Thoracic aorta (tissue), 2 donors: Measurements from ENCODE around the gene BHLHE41. TPM values are rescaled to one million over a fixed set of nuclear protein-coding genes. Genes with fewer than 3 reads are reported as not detected.

Experiments used
- ATAC-seq: fragments of 150-250 bp; one replicate; pipeline ENCODE4 v1.8.0; 2017; ENCODE audit warnings: low read depth; ENCODE audit not compliant: insufficient number of reproducible peaks, low FRiP score
- DNase-seq: peaks from one replicate; pipeline ENCODE4 v3.0.0-alpha.2; 2020; ENCODE audit warnings: low spot score
- H3K27ac ChIP-seq, 2 donors: fragments of 200-600 bp; sonication (generic); 1 replicate in 1 of 2; 2 replicates in 1 of 2; pipeline ENCODE4 v1.5.1; 2016; ENCODE audit warnings: mild to moderate bottlenecking in 2 of 2, moderate library complexity in 2 of 2
- H3K27me3 ChIP-seq: fragments of 200-600 bp; sonication (generic); replicated peaks from 2 replicates; pipeline ENCODE4 v1.6.0; 2016; ENCODE audit warnings: mild to moderate bottlenecking; ENCODE audit not compliant: insufficient read depth
- H3K36me3 ChIP-seq: fragments of 200-600 bp; sonication (generic); one replicate; pipeline ENCODE4 v1.5.1; 2016
- H3K4me1 ChIP-seq, 2 donors: fragments of 200-600 bp; sonication (generic); 1 replicate in 1 of 2; 2 replicates in 1 of 2; pipeline versions ENCODE4 v1.5.1 to v1.6.0; 2016; ENCODE audit warnings: low read depth in 2 of 2, mild to moderate bottlenecking in 1 of 2; ENCODE audit not compliant: control insufficient read depth in 1 of 2
- H3K4me3 ChIP-seq: fragments of 200-600 bp; sonication (generic); 2 replicates; pipeline ENCODE4 v1.5.1; 2016; ENCODE audit warnings: mild to moderate bottlenecking
- H3K9me3 ChIP-seq: fragments of 200-600 bp; sonication (generic); 2 replicates; pipeline ENCODE4 v1.5.1; 2016
- CTCF ChIP-seq: fragments of 200-600 bp; sonication (generic); IDR thresholded peaks from one replicate; pipeline ENCODE4 v1.5.1; 2019; ENCODE audit warnings: antibody characterized with exemption
- total RNA-seq, 2 donors: library from RNA; depleted of rRNA; stranded (reverse); fragments of >200 nt; gene quantifications; one replicate each; pipeline versions ENCODE4 v1.1.0 to v1.2.3, GENCODE V29; 2016

The BHLHE41 gene
- total RNA-seq, 2 donors from 2014 or later: 7.5 to 29.8 TPM

GRCh38 chr12:26120561-26121274 lies 4.1 kb downstream of the BHLHE41 start:
- H3K4me3 ChIP-seq: peak overlapping the region; percentile 91
- no peak for TF ChIP-seq CTCF
- H3K27me3 ChIP-seq: no peaks in the 10 kb centered on the region
- no peak for DNase-seq
- ATAC-seq: no peak
- no peaks in the 10 kb centered on the region for H3K9me3 ChIP-seq
- H3K27ac ChIP-seq: peak overlapping the region; percentile 95 to 99
- H3K36me3 ChIP-seq: no peaks in the 10 kb centered on the region
- peaks cover 3 to 35% of the 10 kb centered on the region in 2 donors for H3K4me1 ChIP-seq

GRCh38 chr12:26119391-26119989 lies 5.3 kb downstream of the BHLHE41 start:
- Histone ChIP-seq H3K9me3 (no peaks in the 10 kb centered on the region), H3K4me3 (peak overlapping the region; percentile 38), H3K36me3 (no peaks in the 10 kb centered on the region), H3K27ac (peak overlapping the region; percentile 53 to 99), H3K4me1 (peaks cover 7 to 46% of the 10 kb centered on the region in 2 donors), H3K27me3 (no peaks in the 10 kb centered on the region)
- no peak for DNase-seq
- TF ChIP-seq CTCF: peak; percentile 48
- ATAC-seq: no peak

- ATAC-seq (no peak), DNase-seq (no peak)
- H3K4me1 ChIP-seq: peaks cover 7 to 51% of the 10 kb centered on the region in 2 donors
- H3K27ac ChIP-seq: peak overlapping the region in 1 of 2 donors; percentile 6
- H3K9me3 ChIP-seq: no peaks in the 10 kb centered on the region
- no peak for TF ChIP-seq CTCF
- no peaks in the 10 kb centered on the region for H3K36me3 ChIP-seq
- no peak overlapping the region for H3K4me3 ChIP-seq
- H3K27me3 ChIP-seq: no peaks in the 10 kb centered on the region
These were observed 6.5 kb downstream of the BHLHE41 start for GRCh38 chr12:26118308-26118707.

- DNase-seq (no peak), ATAC-seq (no peak)
- Histone ChIP-seq H3K9me3 (no peaks in the 10 kb centered on the region), H3K27ac (peak overlapping the region in 1 of 2 donors; percentile 42), H3K27me3 (no peaks in the 10 kb centered on the region), H3K4me3 (no peak overlapping the region), H3K4me1 (peaks cover 7 to 59% of the 10 kb centered on the region in 2 donors), H3K36me3 (no peaks in the 10 kb centered on the region)
- no peak for TF ChIP-seq CTCF
These were observed 7.8 kb downstream of the BHLHE41 start for GRCh38 chr12:26116829-26117715.
